B cell (primary cell): ENCODE measurements around the gene EIF5A. TPM values are rescaled to one million over a fixed set of nuclear protein-coding genes. Genes with fewer than 3 reads are reported as not detected.
A peak's percentile ranks its signal among the peaks of the same experiment; 100 is the strongest.

Experiments used
- ATAC-seq: fragments of 200-7000 bp; cut with Tn5 transposase; one replicate; pipeline ENCODE4 v1.10.0; 2021; ENCODE audit warnings: low read depth, mild to moderate bottlenecking, moderate number of reproducible peaks, moderate library complexity
- CTCF ChIA-PET: fragments of 350-600 bp; sonication (Branson Sonifier 250); formaldehyde crosslinking; loops from one replicate; lab custom pipeline; 2021; ENCODE audit warnings: antibody characterized with exemption, inconsistent platforms; lab: Charles Lee
- POLR2A ChIA-PET: fragments of 350-600 bp; sonication (Branson Sonifier 250); formaldehyde crosslinking; loops from one replicate; lab custom pipeline; 2021; ENCODE audit warnings: antibody characterized with exemption; lab: Charles Lee
- DNase-seq: peaks from one replicate; pipeline ENCODE4 v3.0.0; 2013
- H2AFZ ChIP-seq: 2 replicates; pipeline ENCODE4 v1.6.1; 2012; ENCODE audit warnings: mild to moderate bottlenecking, low read depth, low read length; ENCODE audit not compliant: insufficient read depth, poor library complexity, severe bottlenecking
- H3K27ac ChIP-seq, 2 donors: 1 replicate in 1 of 2; 2 replicates in 1 of 2; pipeline ENCODE4 v1.5.1; 2012 to 2013; ENCODE audit warnings: low read length in 2 of 2, mild to moderate bottlenecking in 2 of 2, moderate library complexity in 1 of 2
- H3K27me3 ChIP-seq, 4 experiments: fragments of 200-600 bp in 1 of 4; sonication (generic) in 1 of 4; replicated peaks in 1 of 4; 1 replicate in 2 of 4; 2 replicates in 2 of 4; pipeline versions ENCODE4 v1.6.1 to v1.7.0; 2013 to 2016; ENCODE audit warnings: low read length in 3 of 4, mild to moderate bottlenecking in 2 of 4, mixed read lengths in 1 of 4, moderate library complexity in 1 of 4; ENCODE audit not compliant: insufficient read depth in 4 of 4, control insufficient read depth in 3 of 4; ENCODE audit errors: control extremely low read depth in 1 of 4
- H3K36me3 ChIP-seq, 2 experiments: replicated peaks in 1 of 2; 1 replicate in 1 of 2; 2 replicates in 1 of 2; pipeline versions ENCODE4 v1.6.1 to v1.7.1; 2013; ENCODE audit warnings: low read length in 1 of 2; ENCODE audit not compliant: insufficient read depth in 2 of 2, control insufficient read depth in 1 of 2; ENCODE audit errors: control extremely low read depth in 1 of 2, extremely low read depth in 1 of 2
- H3K4me1 ChIP-seq, 2 donors: fragments of 200-600 bp in 1 of 2; sonication (generic) in 1 of 2; 1 replicate in 1 of 2; 2 replicates in 1 of 2; pipeline versions ENCODE4 v1.5.1 to v1.6.1; 2013 to 2017; ENCODE audit warnings: low read length in 2 of 2; ENCODE audit not compliant: control insufficient read depth in 2 of 2, insufficient read depth in 2 of 2
- H3K4me2 ChIP-seq: replicated peaks from 2 replicates; pipeline ENCODE3; 2012; ENCODE audit warnings: mild to moderate bottlenecking, low read depth, low read length; ENCODE audit not compliant: poor library complexity, severe bottlenecking
- H3K4me3 ChIP-seq, 5 experiments: fragments of 200-600 bp in 1 of 5; sonication (generic) in 1 of 5; 1 replicate in 3 of 5; 2 replicates in 2 of 5; pipeline versions ENCODE4 v1.5.1 to v1.7.0; 2011 to 2016; ENCODE audit warnings: low read length in 4 of 5, mild to moderate bottlenecking in 4 of 5, low read depth in 2 of 5, control low read depth in 1 of 5, moderate library complexity in 1 of 5; ENCODE audit not compliant: insufficient read depth in 1 of 5; ENCODE audit errors: control extremely low read depth in 1 of 5, extremely low read depth in 1 of 5
- H3K79me2 ChIP-seq: fragments of 200-600 bp; sonication (generic); one replicate; pipeline ENCODE4 v1.6.0; 2016; ENCODE audit warnings: low read length; ENCODE audit not compliant: control insufficient read depth, insufficient read depth
- H3K9ac ChIP-seq: fragments of 200-600 bp; sonication (generic); 2 replicates; pipeline ENCODE4 v1.6.1; 2017; ENCODE audit warnings: mild to moderate bottlenecking, low read length, moderate library complexity
- H3K9me3 ChIP-seq, 3 donors: one replicate each; pipeline versions ENCODE4 v1.6.1 to v1.7.1; 2013; ENCODE audit warnings: low read length in 2 of 3; ENCODE audit not compliant: control insufficient read depth in 2 of 3, insufficient read depth in 1 of 3; ENCODE audit errors: control extremely low read depth in 1 of 3
- H4K20me1 ChIP-seq: 2 replicates; pipeline ENCODE4 v1.6.0; 2012; ENCODE audit warnings: mild to moderate bottlenecking, low read length; ENCODE audit not compliant: insufficient read depth, control insufficient read depth, poor library complexity, severe bottlenecking
- H3K27ac Mint-ChIP-seq: one replicate; pipeline ENCODE4 v1.8.0; 2021; ENCODE audit warnings: mixed read lengths
- H3K27me3 Mint-ChIP-seq: one replicate; pipeline ENCODE4 v1.8.0; 2021; ENCODE audit warnings: mixed read lengths
- H3K4me1 Mint-ChIP-seq: one replicate; pipeline ENCODE4 v1.8.0; 2021; ENCODE audit warnings: mixed read lengths
- H3K4me3 Mint-ChIP-seq: one replicate; pipeline ENCODE4 v1.8.0; 2021; ENCODE audit warnings: mixed read lengths
- H3K9me3 Mint-ChIP-seq: one replicate; pipeline ENCODE4 v1.8.0; 2022; ENCODE audit warnings: mixed read lengths; ENCODE audit not compliant: insufficient read depth
- EZH2 ChIP-seq: IDR thresholded peaks from 2 replicates; pipeline ENCODE4 v1.6.1; 2012; ENCODE audit warnings: borderline replicate concordance, low read depth, mild to moderate bottlenecking, moderate library complexity, low read length; ENCODE audit not compliant: insufficient read depth, poor library complexity, severe bottlenecking
- WGBS: methylation state at CpG from one replicate; pipeline ENCODE4 v1.1.5; 2013; ENCODE audit warnings: missing lambda C conversion rate; ENCODE audit not compliant: insufficient coverage; 5-methylcytosine and 5-hydroxymethylcytosine counted together
- intact Hi-C: fragments of 100-400 bp; cut with micrococcal nuclease; formaldehyde crosslinking; loops from one replicate; pipeline ENCODE4 v1.10.0; 2022
- polyA plus RNA-seq: library from polyadenylated mRNA; depleted of rRNA; stranded (reverse); fragments of >200 nt; gene quantifications from 2 replicates; pipeline ENCODE4 v1.2.3, GENCODE V29; 2012
- total RNA-seq, 2 donors: library from RNA; stranded (reverse); fragments of 120-200 nt in 1 of 2; gene quantifications; 1 replicate in 1 of 2; 2 replicates in 1 of 2; pipeline versions ENCODE4 v1.2.3 to v1.2.4, GENCODE V29; 2013 to 2022
- TF ChIP-seq, protein P1 (sequence below): fragments of 200-600 bp; IDR thresholded peaks from one replicate; pipeline ENCODE4 v1.8.0; 2022; ENCODE audit warnings: antibody characterized with exemption, mild to moderate bottlenecking

Gene EIF5A
- total and polyA plus RNA-seq, 2 donors (not counting 1 experiment from before 2014, with no cell fraction given), result 233 to 576 TPM

DNA sequence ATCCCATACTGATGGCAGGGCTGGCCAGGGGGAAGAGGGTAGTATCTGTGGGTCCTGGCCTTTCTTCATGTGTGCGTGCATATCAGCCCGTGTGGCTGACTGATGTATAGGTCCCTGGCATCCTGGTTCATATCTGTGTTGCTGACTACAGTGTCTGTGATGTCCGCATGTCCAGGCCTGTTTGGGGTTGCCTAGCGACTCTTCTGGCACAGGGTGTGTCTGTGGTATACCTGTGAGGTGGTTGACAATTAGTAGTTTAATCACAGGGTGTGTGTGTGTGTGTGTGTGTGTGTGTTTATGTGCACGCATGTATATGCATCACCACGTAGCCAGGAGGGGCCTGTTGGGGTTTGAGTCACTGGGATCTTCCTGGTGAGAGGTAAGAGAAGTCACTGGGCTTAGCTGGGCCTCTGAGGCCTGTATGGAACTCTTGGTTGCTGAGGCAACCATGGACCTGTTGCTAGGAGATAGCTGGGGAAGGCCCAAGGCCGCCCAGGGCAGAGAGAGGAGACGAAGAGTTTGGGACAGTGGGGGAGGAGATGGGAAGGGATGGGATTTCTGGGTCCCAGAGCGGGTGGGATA lies 46.9 kb downstream of the EIF5A start:
- Mint-ChIP-seq H3K27me3 (no peaks in the 10 kb centered on the region), H3K27ac (peak overlapping the region; percentile 65), H3K4me3 (no peak overlapping the region), H3K9me3 (no peaks in the 10 kb centered on the region), H3K4me1 (peaks cover 38% of the 10 kb centered on the region)
- ATAC-seq (no peak), DNase-seq (peak; percentile 22)
- H2AFZ ChIP-seq, result no peak overlapping the region
- TF ChIP-seq, protein P1, sequence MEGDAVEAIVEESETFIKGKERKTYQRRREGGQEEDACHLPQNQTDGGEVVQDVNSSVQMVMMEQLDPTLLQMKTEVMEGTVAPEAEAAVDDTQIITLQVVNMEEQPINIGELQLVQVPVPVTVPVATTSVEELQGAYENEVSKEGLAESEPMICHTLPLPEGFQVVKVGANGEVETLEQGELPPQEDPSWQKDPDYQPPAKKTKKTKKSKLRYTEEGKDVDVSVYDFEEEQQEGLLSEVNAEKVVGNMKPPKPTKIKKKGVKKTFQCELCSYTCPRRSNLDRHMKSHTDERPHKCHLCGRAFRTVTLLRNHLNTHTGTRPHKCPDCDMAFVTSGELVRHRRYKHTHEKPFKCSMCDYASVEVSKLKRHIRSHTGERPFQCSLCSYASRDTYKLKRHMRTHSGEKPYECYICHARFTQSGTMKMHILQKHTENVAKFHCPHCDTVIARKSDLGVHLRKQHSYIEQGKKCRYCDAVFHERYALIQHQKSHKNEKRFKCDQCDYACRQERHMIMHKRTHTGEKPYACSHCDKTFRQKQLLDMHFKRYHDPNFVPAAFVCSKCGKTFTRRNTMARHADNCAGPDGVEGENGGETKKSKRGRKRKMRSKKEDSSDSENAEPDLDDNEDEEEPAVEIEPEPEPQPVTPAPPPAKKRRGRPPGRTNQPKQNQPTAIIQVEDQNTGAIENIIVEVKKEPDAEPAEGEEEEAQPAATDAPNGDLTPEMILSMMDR, result no peak
- no peak for TF ChIP-seq EZH2
- WGBS, result 85% methylated on average over 8 of the region's 9 CpGs
- H3K27me3 ChIP-seq, result no peaks in the 10 kb centered on the region
- H3K79me2 ChIP-seq, result peaks cover 14% of the 10 kb centered on the region
- no peaks in the 10 kb centered on the region for H3K9me3 ChIP-seq
- no peak overlapping the region for H3K4me3 ChIP-seq
- peaks cover 14 to 41% of the 10 kb centered on the region in 2 donors for H3K4me1 ChIP-seq
- intact Hi-C loops, result no loop called here
- ChIA-PET POLR2A (interaction anchor here (0.7 to 0.9 kb wide), 2 partner anchors 120 to 144 kb away, joined by 5 to 7 read pairs; partner anchors contain the start of gene DVL2), CTCF (interaction anchor here (0.8 to 5.9 kb wide), 11 partner anchors 9 to 333 kb away, joined by 3 to 43 read pairs (median 12); partner anchors contain the start of genes ACAP1, SENP3, SOX15 and TMEM102)
- peaks cover 0 to 2% of the 10 kb centered on the region in 2 experiments for H3K36me3 ChIP-seq
- no peak overlapping the region for H3K27ac ChIP-seq
- no peak overlapping the region for H3K9ac ChIP-seq
- H3K4me2 ChIP-seq, result no peak overlapping the region
- peaks cover 10% of the 10 kb centered on the region for H4K20me1 ChIP-seq

DNA sequence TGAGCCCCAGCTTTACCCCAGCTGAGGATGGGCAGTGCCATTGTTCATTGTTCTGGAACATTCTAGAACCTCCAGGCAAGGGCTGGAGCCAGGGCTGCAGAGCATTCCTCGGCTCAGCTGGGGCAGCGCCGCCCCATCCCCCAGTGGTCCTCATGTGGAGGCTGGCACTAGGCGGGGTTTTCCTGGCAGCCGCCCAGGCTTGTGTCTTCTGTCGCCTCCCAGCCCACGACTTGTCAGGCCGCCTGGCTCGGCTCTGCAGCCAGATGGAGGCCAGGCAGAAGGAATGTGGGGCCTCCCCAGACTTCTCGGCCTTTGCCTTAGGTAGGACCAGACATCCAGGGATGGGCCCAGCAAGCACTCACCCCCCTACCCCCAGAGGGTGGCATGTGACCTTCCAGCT lies 47.6 kb downstream of the EIF5A start, which contains the start of gene TMEM95:
Gene TMEM95 (plus strand): TSS at position 104 of the 400 bp plus-strand sequence. CDS start 49 bp downstream, at position 153.
- Histone ChIP-seq H2AFZ (no peak within 1 kb of the TSS), H3K27me3 (no peaks in the 10 kb centered on the region), H3K4me2 (peak within 1 kb of the TSS; percentile 30), H3K27ac (no peak within 1 kb of the TSS), H3K9ac (no peak within 1 kb of the TSS), H3K36me3 (peaks cover 0 to 2% of the 10 kb centered on the region in 2 experiments), H3K4me3 (no peak within 1 kb of the TSS), H3K4me1 (peaks cover 14 to 41% of the 10 kb centered on the region in 2 donors), H3K9me3 (no peaks in the 10 kb centered on the region), H3K79me2 (peaks cover 14% of the 10 kb centered on the region), H4K20me1 (peaks cover 10% of the 10 kb centered on the region)
- Mint-ChIP-seq H3K9me3 (no peaks in the 10 kb centered on the region), H3K4me3 (peak within 1 kb of the TSS; percentile 39), H3K4me1 (peaks cover 33% of the 10 kb centered on the region), H3K27me3 (no peaks in the 10 kb centered on the region), H3K27ac (peak within 1 kb of the TSS; percentile 65)
- intact Hi-C loops, result no loop called here
- DNase-seq (no peak), ATAC-seq (no peak)
- POLR2A ChIA-PET, result interaction anchor here (0.7 to 0.9 kb wide), 2 partner anchors 80 to 121 kb away, joined by 3 to 5 read pairs; partner anchors contain the start of genes DVL2 and TMEM102
- no peak for TF ChIP-seq EZH2
- TF ChIP-seq, protein P1, result no peak
- WGBS, result 92% methylated on average over 9 of the region's 10 CpGs
- CTCF ChIA-PET, result interaction anchor here (0.7 to 5.9 kb wide), 18 partner anchors 10 to 333 kb away, joined by 3 to 43 read pairs (median 10); partner anchors contain the start of genes ACAP1, NEURL4, PLSCR3 and SENP3
